HG02678 (cell line): Measurements from ENCODE around the gene CDS2.
A peak's percentile ranks its signal among the peaks of the same experiment; 100 is the strongest.
"Not testable (repeated sequence)": the region's sequence is repeated elsewhere in the genome, so short reads cannot be mapped to it uniquely, and the experiment has no call there.

Experiments
- ATAC-seq: cut with Tn5 transposase; IDR thresholded peaks from one replicate; pipeline ENCODE4 v1.9.1; 2021; ENCODE audit warnings: mild to moderate bottlenecking, moderate library complexity; ENCODE audit not compliant: unreplicated experiment

CDS2 gene

GRCh38 chr20:5126512-5127203 is at the start of gene CDS2:
CDS2 (plus strand) TSS chr20:5127008; CDS start chr20:5127093, 85 bp downstream.
- peak; percentile 91 for ATAC-seq

- ATAC-seq = no peak
These were observed 48.9 kb upstream of the CDS2 start for GRCh38 chr20:5077761-5078387.

GRCh38 chr20:5078399-5078958 is 48.3 kb upstream of the CDS2 start:
- ATAC-seq = peak; percentile 96

GRCh38 chr20:5080384-5080877 is 46.4 kb upstream of the CDS2 start:
- ATAC-seq = no peak

GRCh38 chr20:5085380-5085779 is 41.4 kb upstream of the CDS2 start:
- no peak for ATAC-seq

GRCh38 chr20:5088688-5089087 is 38.1 kb upstream of the CDS2 start:
- ATAC-seq = no peak

- ATAC-seq = no peak
These were observed 36.6 kb upstream of the CDS2 start for GRCh38 chr20:5090191-5090590.

GRCh38 chr20:5091902-5092301 is 34.9 kb upstream of the CDS2 start:
- ATAC-seq = no peak

GRCh38 chr20:5092765-5093339 is 34.0 kb upstream of the CDS2 start:
- ATAC-seq = no peak

GRCh38 chr20:5095454-5095853 is 31.4 kb upstream of the CDS2 start:
- ATAC-seq = no peak

- no peak for ATAC-seq
These were observed 30.9 kb upstream of the CDS2 start for GRCh38 chr20:5095931-5096330.

GRCh38 chr20:5096463-5096862 is 30.3 kb upstream of the CDS2 start:
- ATAC-seq = no peak

GRCh38 chr20:5099009-5099408 is 27.8 kb upstream of the CDS2 start:
- ATAC-seq = not testable (repeated sequence)

GRCh38 chr20:5099909-5100308 is 26.9 kb upstream of the CDS2 start:
- not testable (repeated sequence) for ATAC-seq

- no peak for ATAC-seq
These were observed 26.0 kb upstream of the CDS2 start for GRCh38 chr20:5100684-5101347.

GRCh38 chr20:5104479-5104878 is 22.3 kb upstream of the CDS2 start:
- no peak for ATAC-seq

GRCh38 chr20:5109276-5109675 is 17.5 kb upstream of the CDS2 start:
- ATAC-seq = no peak

GRCh38 chr20:5113615-5113986 is 13.2 kb upstream of the CDS2 start:
- no peak for ATAC-seq

- no peak for ATAC-seq
These were observed 12.4 kb upstream of the CDS2 start for GRCh38 chr20:5114403-5114802.

- ATAC-seq = no peak
These were observed 9.9 kb upstream of the CDS2 start for GRCh38 chr20:5116875-5117274.
